HG03460 (cell line): ENCODE measurements around the gene SLC49A4.

Experiments used
- ATAC-seq: cut with Tn5 transposase; IDR thresholded peaks from one replicate; pipeline ENCODE4 v1.9.1; 2021; ENCODE audit not compliant: unreplicated experiment

Gene SLC49A4

DNA sequence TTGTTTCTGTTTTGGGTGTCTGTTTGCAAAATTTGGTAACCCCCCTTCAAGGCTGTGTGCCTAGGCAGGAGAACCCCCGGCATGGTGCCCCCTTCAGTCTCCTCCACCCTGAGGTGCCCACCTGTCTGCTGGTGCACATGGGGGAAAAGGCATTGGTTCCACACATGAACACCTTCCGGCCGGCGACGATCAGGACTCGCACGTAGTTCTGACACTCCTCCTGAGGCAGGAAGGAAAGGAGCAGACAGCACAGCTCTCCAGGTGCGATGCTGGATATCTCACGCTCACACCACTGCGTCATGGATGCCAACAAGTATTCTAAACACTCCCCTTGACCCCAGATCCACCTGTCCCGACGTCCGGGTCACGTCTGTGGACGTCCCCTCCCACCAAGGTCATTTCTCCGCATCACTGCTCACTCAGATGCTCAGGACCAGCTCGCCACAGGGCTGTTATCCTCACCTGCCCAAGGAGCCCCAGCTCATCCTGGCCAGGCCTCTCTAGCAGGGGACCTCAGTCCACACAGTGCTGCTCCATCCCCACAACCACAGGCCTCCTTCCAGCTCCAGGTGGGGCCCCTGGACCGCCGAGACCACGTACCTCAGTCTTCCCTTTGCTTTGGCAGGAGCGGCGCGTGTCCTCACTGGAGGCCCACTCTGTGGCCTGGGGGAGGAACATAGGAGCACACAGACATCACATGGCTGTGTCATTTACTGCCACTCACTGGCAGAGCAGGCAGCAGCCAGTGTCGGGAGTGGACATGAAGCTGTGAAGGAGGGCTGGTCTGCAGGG lies 133.7 kb downstream of the SLC49A4 start:
- ATAC-seq: no peak

DNA sequence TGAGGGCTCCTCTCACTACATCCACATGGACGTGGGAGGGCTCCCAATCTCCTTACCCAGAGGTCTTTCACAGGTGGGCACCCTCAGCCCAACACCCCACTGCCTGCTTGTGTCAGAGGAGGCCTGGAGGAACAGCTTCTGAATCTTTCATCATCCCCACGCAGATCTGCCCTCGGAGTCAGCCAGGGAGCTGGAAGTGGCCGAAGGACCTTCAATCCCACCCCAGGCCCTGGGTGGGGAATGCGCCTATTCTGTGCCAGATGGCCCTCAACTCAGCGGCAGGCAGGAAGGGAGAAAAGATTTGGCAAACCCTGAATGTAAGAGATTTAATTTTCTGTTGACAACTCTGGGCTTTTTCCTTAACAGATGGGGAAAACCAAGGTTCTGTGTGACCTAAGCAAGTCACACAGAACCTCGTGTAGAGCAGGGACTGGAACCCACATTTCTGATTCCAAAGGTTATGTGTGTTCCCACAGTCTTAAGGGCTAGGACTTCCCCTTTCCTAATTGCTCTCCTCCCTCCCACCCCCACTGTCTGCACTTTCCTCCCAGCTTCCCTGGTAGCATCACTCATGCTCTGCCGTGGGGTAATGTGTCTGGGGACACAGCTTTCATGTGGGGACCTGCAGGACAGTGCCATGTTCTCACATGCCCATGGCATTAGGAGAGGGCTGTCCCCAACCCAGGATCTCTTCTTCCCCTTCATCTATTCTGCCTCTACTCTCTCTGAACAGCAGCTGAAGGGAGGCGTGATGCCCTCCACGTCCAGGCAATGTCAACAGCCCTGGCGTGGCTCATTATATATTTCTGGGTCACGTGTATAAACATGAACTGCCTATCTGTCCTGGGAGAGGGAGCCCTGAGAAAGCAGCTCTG lies 134.6 kb downstream of the SLC49A4 start:
- ATAC-seq: no peak

DNA sequence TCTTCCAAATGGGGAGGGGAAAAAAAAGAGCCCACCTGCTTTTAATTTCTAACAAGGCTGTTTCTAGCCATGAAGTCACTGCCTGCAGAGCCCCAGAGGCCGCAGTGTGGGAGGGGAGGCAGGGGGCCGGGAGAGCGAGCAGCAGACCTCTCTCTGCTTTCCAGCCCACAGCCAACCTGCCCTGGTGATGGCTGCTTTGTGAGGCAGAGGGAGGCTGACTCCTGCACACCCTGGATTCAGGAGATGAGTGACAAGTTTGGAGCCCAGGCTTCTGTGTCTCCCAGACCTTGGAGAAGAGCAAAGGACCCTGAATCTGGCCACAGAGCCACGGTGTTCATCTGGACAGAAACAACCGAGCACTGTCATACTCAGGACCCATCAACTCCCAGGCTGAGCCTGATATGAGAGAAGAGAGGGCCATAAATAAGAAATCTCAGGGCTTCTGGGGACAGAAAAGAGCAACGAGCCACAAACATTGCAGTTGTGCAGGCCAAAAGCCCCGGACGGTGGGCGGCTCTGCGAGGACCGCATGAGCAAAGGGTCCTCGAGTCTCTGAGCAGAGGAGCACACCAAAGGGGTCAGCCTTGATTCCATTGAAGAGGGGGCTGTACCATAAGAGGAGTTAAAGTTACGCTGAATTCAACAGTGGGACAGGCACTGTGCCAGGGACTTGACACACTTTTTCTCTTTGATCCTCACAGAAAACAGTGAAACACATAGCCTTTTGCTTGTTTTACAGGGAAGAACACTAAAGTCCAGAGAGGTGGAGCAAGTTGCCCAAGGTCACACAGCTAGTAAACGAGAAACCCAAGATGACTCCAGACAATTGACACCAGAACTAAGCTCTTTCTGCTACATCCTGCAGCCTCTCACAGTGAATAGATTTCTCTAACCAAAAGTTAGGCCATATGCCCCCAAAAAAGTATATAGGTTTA lies 135.5 kb downstream of the SLC49A4 start:
- no peak for ATAC-seq
